HCT116 (cell line): ENCODE results near the gene IQCF2. TPM values are rescaled to one million over a fixed set of nuclear protein-coding genes. Genes with fewer than 3 reads are reported as not detected.
"Not testable (repeated sequence)": the region's sequence is repeated elsewhere in the genome, so short reads cannot be mapped to it uniquely, and the experiment has no call there.

Experiments
- ATAC-seq: fragments of 200-7000 bp; cut with Tn5 transposase; 2 replicates; pipeline ENCODE4 v1.9.1; 2020; ENCODE audit warnings: mild to moderate bottlenecking, moderate library complexity
- BruUV-seq: library from RNA; stranded (reverse); fragments of 400-500 nt; replicated peaks from 2 replicates; lab custom pipeline; 2021; lab: Mats Ljungman, UMichigan
- CTCF ChIA-PET: fragments of 300-600 bp; sonication (Branson Sonifier 250); formaldehyde crosslinking; loops from one replicate; lab custom pipeline; 2021; ENCODE audit warnings: antibody characterized with exemption; lab: Charles Lee
- POLR2A ChIA-PET: fragments of 300-600, 350-600 bp; sonication (Branson Sonifier 250); formaldehyde crosslinking; loops from one replicate; lab custom pipeline; 2021; ENCODE audit warnings: antibody characterized with exemption; lab: Charles Lee
- RAD21 ChIA-PET, 2 experiments: fragments of 300-600 bp; sonication (Branson Sonifier 250); formaldehyde crosslinking; loops; one replicate each; lab custom pipeline; 2023; ENCODE audit warnings: low total read pairs in 2 of 2; ENCODE audit not compliant: uncharacterized antibody in 2 of 2, unreplicated experiment in 2 of 2, low non-redundant PET in 1 of 2; lab: Charles Lee
- DNase-seq: peaks from one replicate; pipeline ENCODE4 v3.0.0-alpha.2; 2010; ENCODE audit warnings: low read depth, low spot score
- H2AFZ ChIP-seq: fragments of 200-600 bp; shearing (Covaris generic), sonication (generic); 2 replicates; pipeline ENCODE4 v1.6.1; 2017; ENCODE audit warnings: low read depth, mixed run types, mixed read lengths, antibody characterized with exemption, low read length; ENCODE audit not compliant: poor library complexity, severe bottlenecking
- H3K27ac ChIP-seq: 2 replicates; pipeline ENCODE4 v1.5.1; 2012; ENCODE audit warnings: low read depth, low read length
- H3K27me3 ChIP-seq: fragments of 200-600 bp; sonication (generic); 2 replicates; pipeline ENCODE4 v1.6.1; 2016; ENCODE audit warnings: mixed run types, low read length, mixed read lengths; ENCODE audit not compliant: insufficient read depth
- H3K36me3 ChIP-seq, 2 experiments: fragments of 200-500 bp in 1 of 2; fragments of 200-600 bp in 1 of 2; sonication (Bioruptor generic) in 1 of 2; sonication (generic) in 1 of 2; 2 replicates each; pipeline versions ENCODE4 v1.5.1 to v1.6.1; 2014 to 2016; ENCODE audit warnings: low read length in 2 of 2, inconsistent platforms in 1 of 2, mixed read lengths in 1 of 2, mixed run types in 1 of 2; ENCODE audit not compliant: insufficient read depth in 2 of 2, control insufficient read depth in 1 of 2
- H3K4me1 ChIP-seq, 2 experiments: fragments of 200-600 bp in 1 of 2; sonication (generic) in 1 of 2; 2 replicates each; pipeline versions ENCODE4 v1.5.1 to v1.6.1; 2012 to 2017; ENCODE audit warnings: low read length in 2 of 2, inconsistent platforms in 1 of 2, mild to moderate bottlenecking in 1 of 2, mixed read lengths in 1 of 2, mixed run types in 1 of 2, moderate library complexity in 1 of 2; ENCODE audit not compliant: insufficient read depth in 2 of 2, control insufficient read depth in 1 of 2
- H3K4me2 ChIP-seq: fragments of 200-600 bp; sonication (generic); 2 replicates; pipeline ENCODE4 v1.6.1; 2017; ENCODE audit warnings: mixed run types, low read length, mixed read lengths
- H3K4me3 ChIP-seq, 2 experiments: fragments of 200-600 bp in 1 of 2; sonication (generic) in 1 of 2; replicated peaks in 1 of 2; 2 replicates each; pipeline ENCODE4 v1.5.1; 2011 to 2016; ENCODE audit warnings: low read length in 2 of 2, control low read depth in 1 of 2, low read depth in 1 of 2, mild to moderate bottlenecking in 1 of 2, mixed read lengths in 1 of 2, mixed run types in 1 of 2
- H3K79me2 ChIP-seq: fragments of 200-600 bp; sonication (generic); 2 replicates; pipeline ENCODE4 v1.6.1; 2017; ENCODE audit warnings: mild to moderate bottlenecking, mixed run types, low read length, moderate library complexity, mixed read lengths; ENCODE audit not compliant: insufficient read depth
- H3K9ac ChIP-seq: fragments of 200-600 bp; sonication (generic); 2 replicates; pipeline ENCODE4 v1.6.1; 2016; ENCODE audit warnings: low read length, mixed read lengths
- H3K9me2 ChIP-seq: fragments of 200-600 bp; sonication (generic), shearing (Covaris generic); 2 replicates; pipeline ENCODE4 v1.6.1; 2017; ENCODE audit warnings: mixed run types, mild to moderate bottlenecking, moderate library complexity; ENCODE audit not compliant: insufficient read depth
- H3K9me3 ChIP-seq, 2 experiments: fragments of 200-500 bp in 1 of 2; fragments of 200-600 bp in 1 of 2; sonication (Bioruptor generic) in 1 of 2; sonication (generic) in 1 of 2; 2 replicates each; pipeline ENCODE4 v1.6.1; 2014 to 2017; ENCODE audit warnings: low read length in 2 of 2, mixed read lengths in 2 of 2, inconsistent platforms in 1 of 2, low read depth in 1 of 2, mild to moderate bottlenecking in 1 of 2, mixed run types in 1 of 2, moderate library complexity in 1 of 2; ENCODE audit not compliant: control insufficient read depth in 1 of 2, insufficient read depth in 1 of 2
- H4K20me1 ChIP-seq: fragments of 200-600 bp; sonication (generic), shearing (Covaris generic); 2 replicates; pipeline ENCODE4 v1.6.1; 2017; ENCODE audit warnings: mixed run types, mild to moderate bottlenecking, moderate library complexity; ENCODE audit not compliant: insufficient read depth
- ATF3 ChIP-seq: IDR thresholded peaks from 2 replicates; pipeline ENCODE4 v1.6.1; 2012
- FOSL1 ChIP-seq: IDR thresholded peaks from 2 replicates; pipeline ENCODE4 v1.6.1; 2012; ENCODE audit warnings: low read depth
- POLR2A ChIP-seq: IDR thresholded peaks from 2 replicates; pipeline ENCODE4 v1.7.0; 2011; ENCODE audit warnings: borderline replicate concordance; ENCODE audit not compliant: insufficient read depth, insufficient read length; ENCODE audit errors: extremely low read depth
- POLR2AphosphoS5 ChIP-seq: IDR thresholded peaks from 2 replicates; pipeline ENCODE4 v1.6.1; 2011; ENCODE audit warnings: mild to moderate bottlenecking, low read depth, low read length, moderate library complexity
- SP1 ChIP-seq: IDR thresholded peaks from 2 replicates; pipeline ENCODE4 v1.6.1; 2012; ENCODE audit warnings: low read depth
- SRF ChIP-seq: IDR thresholded peaks from 2 replicates; pipeline ENCODE4 v1.6.1; 2012; ENCODE audit warnings: low read depth
- ZBTB33 ChIP-seq: IDR thresholded peaks from 2 replicates; pipeline ENCODE4 v1.6.1; 2011; ENCODE audit warnings: mild to moderate bottlenecking, low read length, moderate library complexity; ENCODE audit not compliant: insufficient replicate concordance; ENCODE audit errors: extremely low read depth
- ZNF274 ChIP-seq: fragments of 200-500 bp; sonication (Bioruptor generic); IDR thresholded peaks from 2 replicates; pipeline ENCODE4 v1.6.1; 2014; ENCODE audit warnings: mild to moderate bottlenecking, low read depth, low read length, inconsistent platforms
- intact Hi-C: fragments of 100-400 bp; cut with micrococcal nuclease; formaldehyde crosslinking; loops from 2 replicates; pipeline ENCODE4 v1.10.0; 2022
- total RNA-seq: library from RNA; stranded (reverse); gene quantifications from one replicate; pipeline ENCODE4 v1.2.1, GENCODE V29; 2021; ENCODE audit not compliant: unreplicated experiment
- TF ChIP-seq, protein P1 (sequence below): IDR thresholded peaks from 2 replicates; pipeline ENCODE4 v1.6.1; 2012; ENCODE audit warnings: low read depth

The IQCF2 gene
- total RNA-seq, 1 experiment from 2014 or later = not detected

- TF ChIP-seq ZNF274 = no peak
- TF ChIP-seq, protein P1, sequence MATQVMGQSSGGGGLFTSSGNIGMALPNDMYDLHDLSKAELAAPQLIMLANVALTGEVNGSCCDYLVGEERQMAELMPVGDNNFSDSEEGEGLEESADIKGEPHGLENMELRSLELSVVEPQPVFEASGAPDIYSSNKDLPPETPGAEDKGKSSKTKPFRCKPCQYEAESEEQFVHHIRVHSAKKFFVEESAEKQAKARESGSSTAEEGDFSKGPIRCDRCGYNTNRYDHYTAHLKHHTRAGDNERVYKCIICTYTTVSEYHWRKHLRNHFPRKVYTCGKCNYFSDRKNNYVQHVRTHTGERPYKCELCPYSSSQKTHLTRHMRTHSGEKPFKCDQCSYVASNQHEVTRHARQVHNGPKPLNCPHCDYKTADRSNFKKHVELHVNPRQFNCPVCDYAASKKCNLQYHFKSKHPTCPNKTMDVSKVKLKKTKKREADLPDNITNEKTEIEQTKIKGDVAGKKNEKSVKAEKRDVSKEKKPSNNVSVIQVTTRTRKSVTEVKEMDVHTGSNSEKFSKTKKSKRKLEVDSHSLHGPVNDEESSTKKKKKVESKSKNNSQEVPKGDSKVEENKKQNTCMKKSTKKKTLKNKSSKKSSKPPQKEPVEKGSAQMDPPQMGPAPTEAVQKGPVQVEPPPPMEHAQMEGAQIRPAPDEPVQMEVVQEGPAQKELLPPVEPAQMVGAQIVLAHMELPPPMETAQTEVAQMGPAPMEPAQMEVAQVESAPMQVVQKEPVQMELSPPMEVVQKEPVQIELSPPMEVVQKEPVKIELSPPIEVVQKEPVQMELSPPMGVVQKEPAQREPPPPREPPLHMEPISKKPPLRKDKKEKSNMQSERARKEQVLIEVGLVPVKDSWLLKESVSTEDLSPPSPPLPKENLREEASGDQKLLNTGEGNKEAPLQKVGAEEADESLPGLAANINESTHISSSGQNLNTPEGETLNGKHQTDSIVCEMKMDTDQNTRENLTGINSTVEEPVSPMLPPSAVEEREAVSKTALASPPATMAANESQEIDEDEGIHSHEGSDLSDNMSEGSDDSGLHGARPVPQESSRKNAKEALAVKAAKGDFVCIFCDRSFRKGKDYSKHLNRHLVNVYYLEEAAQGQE = no peak
- no peak for TF ChIP-seq ZBTB33
- TF ChIP-seq SP1 = no peak
- TF ChIP-seq POLR2A = no peak
- no peak for TF ChIP-seq FOSL1
- TF ChIP-seq ATF3 = no peak
- TF ChIP-seq POLR2AphosphoS5 = peak; percentile 63
- TF ChIP-seq SRF = no peak
- Histone ChIP-seq H3K4me3 (peak overlapping the region; percentile 41 to 56), H3K79me2 (no peaks in the 10 kb centered on the region), H3K4me2 (peak overlapping the region; percentile 72), H3K27me3 (no peaks in the 10 kb centered on the region), H2AFZ (no peak overlapping the region), H4K20me1 (no peaks in the 10 kb centered on the region), H3K9ac (peak overlapping the region; percentile 61), H3K4me1 (peaks cover 9 to 41% of the 10 kb centered on the region in 2 experiments), H3K9me2 (no peaks in the 10 kb centered on the region), H3K27ac (peak overlapping the region; percentile 30), H3K9me3 (no peaks in the 10 kb centered on the region), H3K36me3 (no peaks in the 10 kb centered on the region)
- ChIA-PET POLR2A (interaction anchor here (1.2 to 1.5 kb wide), 4 partner anchors 9 to 86 kb away, joined by 3 to 5 read pairs (median 4); partner anchors contain the start of genes ACY1, PARP3 and RRP9), CTCF (interaction anchor here (1.0 to 1.4 kb wide), 2 partner anchors 10 to 78 kb away, joined by 3 to 4 read pairs; no protein-coding TSS in a partner anchor), RAD21 (no interaction called here)
- TSS peak; percentile 95 for BruUV-seq
- DNase-seq = no peak
- peak; percentile 67 for ATAC-seq
- intact Hi-C loops = no loop called here
Observed at GRCh38 chr3:51897391-51897790, 36.0 kb downstream of the IQCF2 start.

- DNase-seq, H3K9ac ChIP-seq, intact Hi-C loops, H3K36me3 ChIP-seq, H3K4me2 ChIP-seq, H3K27ac ChIP-seq, RAD21 ChIA-PET, H3K9me3 ChIP-seq, H3K27me3 ChIP-seq, POLR2A ChIA-PET, ATAC-seq, H2AFZ ChIP-seq, H3K79me2 ChIP-seq, CTCF ChIA-PET, BruUV-seq, H3K9me2 ChIP-seq, H3K4me3 ChIP-seq, H4K20me1 ChIP-seq: not testable (repeated sequence)
- peaks cover 11 to 53% of the 10 kb centered on the region in 2 experiments for H3K4me1 ChIP-seq
Observed at GRCh38 chr3:51900043-51900442, 38.6 kb downstream of the IQCF2 start.
